A549 (cell line): ENCODE measurements around the gene MITF. TPM values are rescaled to one million over a fixed set of nuclear protein-coding genes. Genes with fewer than 3 reads are reported as not detected.

Experiments
- ATAC-seq, 2 experiments: fragments of 200-7000 bp in 1 of 2; fragments of >200 bp in 1 of 2; cut with Nextera tagmentation in 1 of 2; cut with Tn5 transposase in 1 of 2; 3 replicates each; pipeline versions ENCODE4 v1.8.0 to v1.9.1; 2018 to 2020; ENCODE audit warnings: mild to moderate bottlenecking in 1 of 2, moderate library complexity in 1 of 2
- CTCF ChIA-PET: fragments of 300-600 bp; sonication (Branson Sonifier 250); formaldehyde crosslinking; extraction: SDS; loops from one replicate; lab custom pipeline; 2021; ENCODE audit warnings: antibody characterized with exemption, inconsistent platforms; lab: Yijun Ruan, JAX
- POLR2A ChIA-PET: fragments of 350-600 bp; formaldehyde crosslinking; extraction: SDS; loops from one replicate; lab custom pipeline; 2021; ENCODE audit warnings: antibody characterized with exemption, inconsistent platforms; lab: Yijun Ruan, JAX
- DNase-seq, 2 experiments: peaks; one replicate each; pipeline versions ENCODE4 v3.0.0 to v3.0.0-alpha.2; 2011 to 2016; ENCODE audit warnings: low read depth in 1 of 2, low spot score in 1 of 2
- FAIRE-seq: peaks from 2 replicates; lab custom pipeline; 2011; peaks lifted over from hg19 to GRCh38; lab: Jason Lieb, UNC
- H3K27ac ChIP-seq, 2 experiments: fragments of >200 bp; sonication (Bioruptor Twin); formaldehyde crosslinking; 3 replicates each; pipeline ENCODE4 v1.5.1; 2016 to 2017
- H3K4me1 ChIP-seq: fragments of >200 bp; sonication (Bioruptor Twin); formaldehyde crosslinking; 3 replicates; pipeline ENCODE4 v1.6.1; 2016
- H3K4me2 ChIP-seq: fragments of >200 bp; sonication (Bioruptor Twin); formaldehyde crosslinking; 3 replicates; pipeline ENCODE4 v1.6.1; 2016
- H3K4me3 ChIP-seq: fragments of >200 bp; sonication (Bioruptor Twin); formaldehyde crosslinking; 3 replicates; pipeline ENCODE4 v1.5.1; 2016
- H3K9me3 ChIP-seq: fragments of >200 bp; sonication (Bioruptor Twin); formaldehyde crosslinking; 3 replicates; pipeline ENCODE4 v1.6.1; 2016
- CHD2 ChIP-seq: fragments of 150-350 bp; IDR thresholded peaks from 2 replicates; pipeline ENCODE4 v1.6.1; 2014; ENCODE audit warnings: low read length; ENCODE audit not compliant: partially characterized antibody
- CHD4 ChIP-seq: fragments of 200-600 bp; sonication (generic); IDR thresholded peaks from 2 replicates; pipeline ENCODE4 v1.6.1; 2016; ENCODE audit warnings: antibody characterized with exemption, mild to moderate bottlenecking, borderline replicate concordance
- ESRRA ChIP-seq: fragments of 150-350 bp; IDR thresholded peaks from 2 replicates; pipeline ENCODE4 v1.6.1; 2014; ENCODE audit warnings: mild to moderate bottlenecking, low read length, borderline replicate concordance
- HDAC2 ChIP-seq: fragments of 200-600 bp; sonication (generic); IDR thresholded peaks from 2 replicates; pipeline ENCODE4 v1.6.1; 2016
- HOXA7 ChIP-seq: fragments of 250-450 bp; sonication (Bioruptor Pico); IDR thresholded peaks from 2 replicates; pipeline ENCODE4 v1.5.0; 2020; ENCODE audit warnings: mild to moderate bottlenecking, moderate library complexity
- HOXB13 ChIP-seq: fragments of 250-450 bp; sonication (Bioruptor Pico); IDR thresholded peaks from 2 replicates; pipeline ENCODE4 v1.5.0; 2020; ENCODE audit warnings: low read depth, mild to moderate bottlenecking, moderate library complexity
- HOXB5 ChIP-seq: fragments of 250-450 bp; sonication (Bioruptor Pico); IDR thresholded peaks from 2 replicates; pipeline ENCODE4 v1.5.0; 2020; ENCODE audit warnings: mild to moderate bottlenecking, moderate library complexity
- JUNB ChIP-seq: fragments of >200 bp; sonication (Bioruptor Twin); formaldehyde crosslinking; IDR thresholded peaks from 2 replicates; pipeline ENCODE4 v1.6.1; 2016
- NR3C1 ChIP-seq: fragments of >200 bp; sonication (Bioruptor Twin); formaldehyde crosslinking; IDR thresholded peaks from 3 replicates; pipeline ENCODE4 v1.6.1; 2017
- POLR2AphosphoS2 ChIP-seq: conservative IDR thresholded peaks from 2 replicates; pipeline ENCODE4 v1.6.1; 2012; ENCODE audit warnings: low read length, improper control_type of control experiment, inconsistent platforms
- RNF2 ChIP-seq: fragments of 200-600 bp; sonication (generic); IDR thresholded peaks from 2 replicates; pipeline ENCODE4 v1.6.1; 2016; ENCODE audit warnings: low read depth, mild to moderate bottlenecking, antibody characterized with exemption, moderate library complexity, borderline replicate concordance
- ZC3H11A ChIP-seq: fragments of 450-650 bp; IDR thresholded peaks from 2 replicates; pipeline ENCODE4 v1.6.1; 2014; ENCODE audit warnings: antibody characterized with exemption, mild to moderate bottlenecking
- ZNF302 ChIP-seq: fragments of 250-450 bp; sonication (Bioruptor Pico); IDR thresholded peaks from 2 replicates; pipeline ENCODE4 v1.9.0; 2021; ENCODE audit warnings: inconsistent platforms, mild to moderate bottlenecking, moderate library complexity
- WGBS: methylation state at CpG from one replicate; pipeline ENCODE4 v1.1.6; 2017; ENCODE audit errors: missing lambda C conversion rate; 5-methylcytosine and 5-hydroxymethylcytosine counted together
- polyA plus RNA-seq, 4 experiments: library from polyadenylated mRNA; depleted of rRNA in 3 of 4; stranded (reverse); fragments of >200 nt; fragmentation: RNase III in 1 of 4; extraction: RNeasy Plus Mini Kit Qiagen cat#74134 plus additional on column Dnase treatment in 1 of 4; gene quantifications; 2 replicates in 3 of 4; 3 replicates in 1 of 4; pipeline ENCODE4 v1.2.3, GENCODE V29; 2011 to 2017
- TF ChIP-seq, protein P1 (sequence below): fragments of 200-600 bp; sonication (generic); IDR thresholded peaks from 2 replicates; pipeline ENCODE4 v1.6.1; 2016; ENCODE audit warnings: antibody characterized with exemption, mild to moderate bottlenecking, moderate library complexity
- TF ChIP-seq, protein P2 (sequence below): fragments of >200 bp; sonication (Bioruptor Twin); formaldehyde crosslinking; IDR thresholded peaks from 3 replicates; pipeline ENCODE4 v1.6.1; 2016
- TF ChIP-seq, protein P3 (sequence below): fragments of 150-350 bp; IDR thresholded peaks from 2 replicates; pipeline ENCODE4 v1.6.1; 2014; ENCODE audit warnings: low read depth, mild to moderate bottlenecking, low read length
- TF ChIP-seq, protein P4 (sequence below): fragments of 250-450 bp; sonication (Bioruptor Pico); IDR thresholded peaks from 2 replicates; pipeline ENCODE4 v1.5.0; 2020; ENCODE audit warnings: low read depth, mild to moderate bottlenecking, moderate library complexity
- TF ChIP-seq, protein P5 (sequence below): fragments of 250-450 bp; sonication (Bioruptor Pico); IDR thresholded peaks from 2 replicates; pipeline ENCODE4 v1.5.0; 2021; ENCODE audit warnings: mild to moderate bottlenecking, moderate library complexity, borderline replicate concordance
- TF ChIP-seq, protein P6 (sequence below): IDR thresholded peaks from 2 replicates; pipeline ENCODE4 v1.6.1; 2012; ENCODE audit warnings: low read depth, borderline replicate concordance

The MITF gene
- polyA plus RNA-seq, 2 of the 4 experiments (the other 2 are of a cell fraction) = 14.3 to 15.9 TPM

DNA sequence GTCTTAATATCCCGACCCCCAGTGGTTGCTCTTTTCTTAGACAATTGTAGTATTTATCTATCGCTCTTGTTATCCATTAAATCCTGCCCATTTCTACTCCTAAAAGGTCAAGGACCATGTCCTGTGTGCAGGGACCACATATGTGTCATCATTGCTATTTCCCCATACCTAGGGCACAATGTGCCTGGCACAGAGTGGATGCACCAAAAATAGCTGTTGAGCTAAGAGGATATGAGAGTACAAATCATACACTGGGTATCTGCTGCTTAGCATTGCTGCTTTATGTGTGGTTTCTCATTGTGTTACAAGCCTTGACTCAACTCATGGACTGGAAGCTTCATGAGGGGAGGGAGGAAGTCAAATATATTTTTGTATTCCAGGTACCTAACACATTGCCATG lies 3.4 kb upstream of the MITF start:
- Histone ChIP-seq H3K9me3 (no peaks in the 10 kb centered on the region), H3K4me1 (peaks cover 6% of the 10 kb centered on the region; the same call in 2 of the 3 replicates), H3K27ac (no peak overlapping the region), H3K4me3 (no peak overlapping the region), H3K4me2 (no peak overlapping the region)
- ATAC-seq = no peak
- ChIA-PET POLR2A (no interaction called here), CTCF (interaction anchor here (0.7 to 1.2 kb wide), 4 partner anchors 10 to 56 kb away, joined by 3 to 5 read pairs (median 4); no protein-coding TSS in a partner anchor)
- WGBS = 42% methylated on average over 2 of the region's 2 CpGs
- FAIRE-seq = no peak
- DNase-seq = no peak
- no peak for TF ChIP-seq POLR2AphosphoS2
- TF ChIP-seq, protein P1, sequence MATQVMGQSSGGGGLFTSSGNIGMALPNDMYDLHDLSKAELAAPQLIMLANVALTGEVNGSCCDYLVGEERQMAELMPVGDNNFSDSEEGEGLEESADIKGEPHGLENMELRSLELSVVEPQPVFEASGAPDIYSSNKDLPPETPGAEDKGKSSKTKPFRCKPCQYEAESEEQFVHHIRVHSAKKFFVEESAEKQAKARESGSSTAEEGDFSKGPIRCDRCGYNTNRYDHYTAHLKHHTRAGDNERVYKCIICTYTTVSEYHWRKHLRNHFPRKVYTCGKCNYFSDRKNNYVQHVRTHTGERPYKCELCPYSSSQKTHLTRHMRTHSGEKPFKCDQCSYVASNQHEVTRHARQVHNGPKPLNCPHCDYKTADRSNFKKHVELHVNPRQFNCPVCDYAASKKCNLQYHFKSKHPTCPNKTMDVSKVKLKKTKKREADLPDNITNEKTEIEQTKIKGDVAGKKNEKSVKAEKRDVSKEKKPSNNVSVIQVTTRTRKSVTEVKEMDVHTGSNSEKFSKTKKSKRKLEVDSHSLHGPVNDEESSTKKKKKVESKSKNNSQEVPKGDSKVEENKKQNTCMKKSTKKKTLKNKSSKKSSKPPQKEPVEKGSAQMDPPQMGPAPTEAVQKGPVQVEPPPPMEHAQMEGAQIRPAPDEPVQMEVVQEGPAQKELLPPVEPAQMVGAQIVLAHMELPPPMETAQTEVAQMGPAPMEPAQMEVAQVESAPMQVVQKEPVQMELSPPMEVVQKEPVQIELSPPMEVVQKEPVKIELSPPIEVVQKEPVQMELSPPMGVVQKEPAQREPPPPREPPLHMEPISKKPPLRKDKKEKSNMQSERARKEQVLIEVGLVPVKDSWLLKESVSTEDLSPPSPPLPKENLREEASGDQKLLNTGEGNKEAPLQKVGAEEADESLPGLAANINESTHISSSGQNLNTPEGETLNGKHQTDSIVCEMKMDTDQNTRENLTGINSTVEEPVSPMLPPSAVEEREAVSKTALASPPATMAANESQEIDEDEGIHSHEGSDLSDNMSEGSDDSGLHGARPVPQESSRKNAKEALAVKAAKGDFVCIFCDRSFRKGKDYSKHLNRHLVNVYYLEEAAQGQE = no peak
- TF ChIP-seq RNF2 = no peak
- no peak for TF ChIP-seq HOXB13 (CRISPR knock-in tag)
- TF ChIP-seq HOXB5 = no peak
- TF ChIP-seq HDAC2 = no peak
- TF ChIP-seq HOXA7 (CRISPR knock-in tag) = no peak
- no peak for TF ChIP-seq ZC3H11A
- TF ChIP-seq, protein P2, sequence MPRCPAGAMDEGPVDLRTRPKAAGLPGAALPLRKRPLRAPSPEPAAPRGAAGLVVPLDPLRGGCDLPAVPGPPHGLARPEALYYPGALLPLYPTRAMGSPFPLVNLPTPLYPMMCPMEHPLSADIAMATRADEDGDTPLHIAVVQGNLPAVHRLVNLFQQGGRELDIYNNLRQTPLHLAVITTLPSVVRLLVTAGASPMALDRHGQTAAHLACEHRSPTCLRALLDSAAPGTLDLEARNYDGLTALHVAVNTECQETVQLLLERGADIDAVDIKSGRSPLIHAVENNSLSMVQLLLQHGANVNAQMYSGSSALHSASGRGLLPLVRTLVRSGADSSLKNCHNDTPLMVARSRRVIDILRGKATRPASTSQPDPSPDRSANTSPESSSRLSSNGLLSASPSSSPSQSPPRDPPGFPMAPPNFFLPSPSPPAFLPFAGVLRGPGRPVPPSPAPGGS = no peak
- TF ChIP-seq ZNF302 = no peak

DNA sequence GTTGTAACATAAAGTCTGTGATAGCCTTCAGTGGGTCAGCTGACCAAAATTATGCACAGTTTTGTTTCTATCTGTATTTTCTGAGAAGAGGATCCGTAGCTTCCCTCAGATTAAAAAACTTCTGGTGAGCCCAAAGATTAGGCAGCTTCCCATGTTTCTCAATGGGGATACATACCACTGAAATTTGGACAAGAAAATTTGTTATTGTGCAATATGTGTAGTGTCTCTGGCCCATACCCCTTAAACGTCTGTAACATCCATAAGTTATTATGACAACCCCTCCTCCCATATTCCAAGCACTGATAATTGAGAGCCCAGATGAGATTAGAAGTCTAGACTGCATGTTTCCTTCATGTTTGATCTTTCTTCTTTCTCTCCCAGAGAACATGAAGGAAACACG lies 1.9 kb upstream of the MITF start:
- POLR2A ChIA-PET = no interaction called here
- ATAC-seq (no peak), FAIRE-seq (no peak), DNase-seq (no peak)
- CTCF ChIA-PET = interaction anchor here (0.6 to 1.5 kb wide), 4 partner anchors 35 to 118 kb away, joined by 3 read pairs; no protein-coding TSS in a partner anchor
- Histone ChIP-seq H3K4me3 (no peak overlapping the region), H3K9me3 (no peaks in the 10 kb centered on the region), H3K4me1 (peaks cover 6% of the 10 kb centered on the region; the same call in 2 of the 3 replicates), H3K27ac (no peak overlapping the region), H3K4me2 (no peak overlapping the region)
- WGBS = 26% methylated on average over 3 of the region's 3 CpGs
- TF ChIP-seq JUNB (no peak), POLR2AphosphoS2 (no peak), CHD4 (no peak), ESRRA (no peak), ZNF302 (no peak), CHD2 (no peak), NR3C1 (no peak)
- TF ChIP-seq, protein P3, sequence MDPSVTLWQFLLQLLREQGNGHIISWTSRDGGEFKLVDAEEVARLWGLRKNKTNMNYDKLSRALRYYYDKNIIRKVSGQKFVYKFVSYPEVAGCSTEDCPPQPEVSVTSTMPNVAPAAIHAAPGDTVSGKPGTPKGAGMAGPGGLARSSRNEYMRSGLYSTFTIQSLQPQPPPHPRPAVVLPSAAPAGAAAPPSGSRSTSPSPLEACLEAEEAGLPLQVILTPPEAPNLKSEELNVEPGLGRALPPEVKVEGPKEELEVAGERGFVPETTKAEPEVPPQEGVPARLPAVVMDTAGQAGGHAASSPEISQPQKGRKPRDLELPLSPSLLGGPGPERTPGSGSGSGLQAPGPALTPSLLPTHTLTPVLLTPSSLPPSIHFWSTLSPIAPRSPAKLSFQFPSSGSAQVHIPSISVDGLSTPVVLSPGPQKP = no peak
- TF ChIP-seq, protein P1 = no peak
- TF ChIP-seq, protein P4, sequence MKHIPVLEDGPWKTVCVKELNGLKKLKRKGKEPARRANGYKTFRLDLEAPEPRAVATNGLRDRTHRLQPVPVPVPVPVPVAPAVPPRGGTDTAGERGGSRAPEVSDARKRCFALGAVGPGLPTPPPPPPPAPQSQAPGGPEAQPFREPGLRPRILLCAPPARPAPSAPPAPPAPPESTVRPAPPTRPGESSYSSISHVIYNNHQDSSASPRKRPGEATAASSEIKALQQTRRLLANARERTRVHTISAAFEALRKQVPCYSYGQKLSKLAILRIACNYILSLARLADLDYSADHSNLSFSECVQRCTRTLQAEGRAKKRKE (CRISPR knock-in tag) = no peak
- TF ChIP-seq, protein P5, sequence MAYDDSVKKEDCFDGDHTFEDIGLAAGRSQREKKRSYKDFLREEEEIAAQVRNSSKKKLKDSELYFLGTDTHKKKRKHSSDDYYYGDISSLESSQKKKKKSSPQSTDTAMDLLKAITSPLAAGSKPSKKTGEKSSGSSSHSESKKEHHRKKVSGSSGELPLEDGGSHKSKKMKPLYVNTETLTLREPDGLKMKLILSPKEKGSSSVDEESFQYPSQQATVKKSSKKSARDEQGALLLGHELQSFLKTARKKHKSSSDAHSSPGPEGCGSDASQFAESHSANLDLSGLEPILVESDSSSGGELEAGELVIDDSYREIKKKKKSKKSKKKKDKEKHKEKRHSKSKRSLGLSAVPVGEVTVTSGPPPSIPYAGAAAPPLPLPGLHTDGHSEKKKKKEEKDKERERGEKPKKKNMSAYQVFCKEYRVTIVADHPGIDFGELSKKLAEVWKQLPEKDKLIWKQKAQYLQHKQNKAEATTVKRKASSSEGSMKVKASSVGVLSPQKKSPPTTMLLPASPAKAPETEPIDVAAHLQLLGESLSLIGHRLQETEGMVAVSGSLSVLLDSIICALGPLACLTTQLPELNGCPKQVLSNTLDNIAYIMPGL (CRISPR knock-in tag) = no peak
- TF ChIP-seq, protein P6, sequence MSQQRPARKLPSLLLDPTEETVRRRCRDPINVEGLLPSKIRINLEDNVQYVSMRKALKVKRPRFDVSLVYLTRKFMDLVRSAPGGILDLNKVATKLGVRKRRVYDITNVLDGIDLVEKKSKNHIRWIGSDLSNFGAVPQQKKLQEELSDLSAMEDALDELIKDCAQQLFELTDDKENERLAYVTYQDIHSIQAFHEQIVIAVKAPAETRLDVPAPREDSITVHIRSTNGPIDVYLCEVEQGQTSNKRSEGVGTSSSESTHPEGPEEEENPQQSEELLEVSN = no peak
